ENCODE measurements around the gene POLE. TPM values are rescaled to one million over a fixed set of nuclear protein-coding genes. Genes with fewer than 3 reads are reported as not detected.
A peak's percentile ranks its signal among the peaks of the same experiment; 100 is the strongest.

The POLE gene
- total and polyA plus RNA-seq, 2 of the 4 experiments (the other 2 are of a cell fraction) = 17.2 to 20.7 TPM

GRCh38 chr12:132601171-132601883 lies 85.8 kb downstream of the POLE start:
- no peaks in the 10 kb centered on the region for H3K36me3 ChIP-seq (ENCODE audit: control insufficient read depth, insufficient read depth, low read length)
- H2BK15ac ChIP-seq (ENCODE audit: low read depth, low read length) = no peak overlapping the region
- H4K5ac ChIP-seq (ENCODE audit: low read depth, low read length) = no peak overlapping the region
- H3K9me3 ChIP-seq (ENCODE audit: control insufficient read depth, insufficient read depth, low read length) = no peaks in the 10 kb centered on the region
- H3K4me2 ChIP-seq (ENCODE audit: low read depth, low read length) = no peak overlapping the region
- BruUV-seq (replicated peaks) = no TSS peak
- no peak overlapping the region for H4K8ac ChIP-seq (ENCODE audit: low read depth in 2 of 2, low read length in 2 of 2)
- in situ Hi-C loops (cut with MboI; ENCODE audit: low sequenced_read_pairs) (no loop called here), intact Hi-C loops (cut with micrococcal nuclease) (no loop called here), dilution Hi-C loops (cut with HindIII; ENCODE audit: low sequenced_read_pairs, unreplicated experiment) (no loop called here)
- H3K14ac ChIP-seq (replicated peaks; ENCODE audit: low read depth, low read length) = no peak overlapping the region
- H4K20me1 ChIP-seq (ENCODE audit: insufficient read depth, low read length) = peaks cover 2% of the 10 kb centered on the region; the same call in 1 of the 2 replicates
- H3K56ac ChIP-seq (ENCODE audit: extremely low read depth, insufficient read depth, low read length) = no peak overlapping the region
- H4K91ac ChIP-seq (ENCODE audit: insufficient read depth, low read depth, low read length) = no peak overlapping the region
- no peak overlapping the region; the same call in 1 of the 2 replicates for H2AK5ac ChIP-seq (ENCODE audit: low read depth, low read length)
- TF ChIP-seq FOS (IDR thresholded peaks at IDR 0.05; ENCODE audit: low read depth, low read length) (no peak), CTCF (conservative IDR thresholded peaks at IDR 0.05; ENCODE audit: low read depth, low read length) (no peak)
- H3K23ac ChIP-seq (ENCODE audit: low read depth, low read length) = no peak overlapping the region
- POLR2A ChIA-PET (ENCODE audit: unreplicated experiment) = no interaction called here
- CTCF ChIA-PET = interaction anchor here (0.9 kb wide), 1 partner anchor 13 kb away, joined by 3 read pairs; no protein-coding TSS in a partner anchor
- H3K18ac ChIP-seq (ENCODE audit: low read depth, low read length) = no peak overlapping the region
- no peak overlapping the region for H2BK5ac ChIP-seq (ENCODE audit: low read depth, low read length, poor library complexity, severe bottlenecking)
- no peaks in the 10 kb centered on the region for H3K79me1 ChIP-seq (ENCODE audit: low read depth in 1 of 2, low read length in 2 of 2)
- peak overlapping the region; percentile 92 for H2AFZ ChIP-seq (replicated peaks; ENCODE audit: low read length, poor library complexity)
- H2BK120ac ChIP-seq (ENCODE audit: low read depth, low read length) = 0 out of 2 replicates have a peak overlapping the region, but pooled peaks have one; percentile 15
- H3K27ac ChIP-seq (ENCODE audit: insufficient read depth, low read length) = no peak overlapping the region
- H2AK9ac ChIP-seq (replicated peaks; ENCODE audit: low read depth, low read length, poor library complexity) = peak overlapping the region; percentile 82
- no peak overlapping the region for H3K4ac ChIP-seq (ENCODE audit: low read depth, low read length)
- no peak overlapping the region for H3K9ac ChIP-seq (ENCODE audit: low read depth, low read length)
- H3K9me1 ChIP-seq (ENCODE audit: insufficient read depth, low read length) = 0 out of 2 replicates have a peak, but pooled peaks cover 5% of the 10 kb centered on the region
- WGBS, 2 experiments (ENCODE audit: extremely low coverage in 2 of 2, insufficient read length in 1 of 2) = 95% methylated on average over 7 of the region's 31 CpGs; no CpG with 5 or more reads in 1 of the 2 experiments
- H2BK20ac ChIP-seq (ENCODE audit: low read depth, low read length) = no peak overlapping the region
- peaks cover 23% of the 10 kb centered on the region; the same call in 1 of the 2 replicates for H3K27me3 ChIP-seq (ENCODE audit: control insufficient read depth, insufficient read depth, low read length)
- ATAC-seq (ENCODE audit: low read depth) (no peak), DNase-seq (no peak)
- no peak overlapping the region for H3K4me3 ChIP-seq (ENCODE audit: insufficient read depth, low read depth, low read length)
- H3K4me1 ChIP-seq (ENCODE audit: control insufficient read depth, insufficient read depth, low read length) = peaks cover 10% of the 10 kb centered on the region; the same call in 1 of the 2 replicates

Measured in IMR-90 (cell line).